CD4-positive, alpha-beta T cell (primary cell): ENCODE results near the gene FCRL5. TPM values are rescaled to one million over a fixed set of nuclear protein-coding genes. Genes with fewer than 3 reads are reported as not detected.

Experiments
- ATAC-seq: fragments of 200-7000 bp; cut with Tn5 transposase; one replicate; pipeline ENCODE4 v1.10.0; 2022; ENCODE audit warnings: mild to moderate bottlenecking; ENCODE audit not compliant: poor library complexity
- CTCF ChIA-PET: fragments of 350-600 bp; sonication (Branson Sonifier 250); formaldehyde crosslinking; loops from one replicate; lab custom pipeline; 2021; ENCODE audit warnings: antibody characterized with exemption, inconsistent platforms; lab: Charles Lee
- POLR2A ChIA-PET: fragments of 350-600 bp; sonication (Branson Sonifier 250); formaldehyde crosslinking; loops from one replicate; lab custom pipeline; 2021; ENCODE audit warnings: antibody characterized with exemption, inconsistent platforms; lab: Charles Lee
- DNase-seq, 14 experiments: peaks; one replicate each; pipeline ENCODE4 v3.0.0-alpha.2; 2013 to 2020; ENCODE audit warnings: mixed read lengths in 2 of 14
- H3K27ac ChIP-seq, 2 donors: one replicate each; pipeline versions ENCODE4 v1.5.1 to v1.7.0; 2013; ENCODE audit warnings: low read length in 2 of 2, low read depth in 1 of 2, mild to moderate bottlenecking in 1 of 2
- H3K27me3 ChIP-seq, 2 experiments: 1 replicate in 1 of 2; 2 replicates in 1 of 2; pipeline versions ENCODE4 v1.6.1 to v1.7.0; 2013; ENCODE audit warnings: low read length in 2 of 2, control low read depth in 1 of 2, mild to moderate bottlenecking in 1 of 2, moderate library complexity in 1 of 2; ENCODE audit not compliant: insufficient read depth in 2 of 2, control insufficient read depth in 1 of 2
- H3K36me3 ChIP-seq: one replicate; pipeline ENCODE4 v1.6.1; 2013; ENCODE audit warnings: low read length, control low read depth; ENCODE audit not compliant: insufficient read depth
- H3K4me1 ChIP-seq: one replicate; pipeline ENCODE4 v1.6.1; 2013; ENCODE audit warnings: low read length, control low read depth; ENCODE audit not compliant: insufficient read depth
- H3K4me3 ChIP-seq: one replicate; pipeline ENCODE4 v1.5.1; 2013; ENCODE audit warnings: mild to moderate bottlenecking, low read length, moderate library complexity
- H3K9me3 ChIP-seq, 2 experiments: 1 replicate in 1 of 2; 2 replicates in 1 of 2; pipeline versions ENCODE4 v1.6.1 to v1.7.0; 2013; ENCODE audit warnings: low read length in 2 of 2, mild to moderate bottlenecking in 2 of 2, control low read depth in 1 of 2, moderate library complexity in 1 of 2; ENCODE audit not compliant: control insufficient read depth in 1 of 2, insufficient read depth in 1 of 2
- H3K27ac Mint-ChIP-seq: one replicate; pipeline ENCODE4 v1.8.0; 2020; ENCODE audit warnings: mixed read lengths
- H3K27me3 Mint-ChIP-seq: one replicate; pipeline ENCODE4 v1.8.0; 2021; ENCODE audit warnings: mixed read lengths
- H3K36me3 Mint-ChIP-seq: one replicate; pipeline ENCODE4 v1.8.0; 2021; ENCODE audit warnings: low read depth, mixed read lengths
- H3K4me1 Mint-ChIP-seq: one replicate; pipeline ENCODE4 v1.8.0; 2021; ENCODE audit warnings: low read depth, mixed read lengths
- H3K4me3 Mint-ChIP-seq: one replicate; pipeline ENCODE4 v1.8.0; 2020; ENCODE audit warnings: mild to moderate bottlenecking, mixed read lengths
- H3K9me3 Mint-ChIP-seq: one replicate; pipeline ENCODE4 v1.8.0; 2020; ENCODE audit warnings: mixed read lengths
- intact Hi-C, 2 experiments: fragments of 100-400 bp; cut with DNase I in 1 of 2; cut with micrococcal nuclease in 1 of 2; formaldehyde crosslinking; loops; one replicate each; pipeline versions ENCODE4 v1.15.1 to v1.9.0; 2023 to 2025; cut with DNase I, micrococcal nuclease
- total RNA-seq, 174 experiments: library from RNA in 2 of 174; stranded (reverse) in 2 of 174; gene quantifications; one replicate each; pipeline ENCODE4 v1.2.3 and lab custom pipeline; 2021 to 2026
- TF ChIP-seq, protein P1 (sequence below): fragments of 200-600 bp; IDR thresholded peaks from one replicate; pipeline ENCODE4 v1.8.0; 2022; ENCODE audit warnings: antibody characterized with exemption, mild to moderate bottlenecking

The FCRL5 gene
- total RNA-seq, 2 experiments from 2014 or later: not detected

DNA sequence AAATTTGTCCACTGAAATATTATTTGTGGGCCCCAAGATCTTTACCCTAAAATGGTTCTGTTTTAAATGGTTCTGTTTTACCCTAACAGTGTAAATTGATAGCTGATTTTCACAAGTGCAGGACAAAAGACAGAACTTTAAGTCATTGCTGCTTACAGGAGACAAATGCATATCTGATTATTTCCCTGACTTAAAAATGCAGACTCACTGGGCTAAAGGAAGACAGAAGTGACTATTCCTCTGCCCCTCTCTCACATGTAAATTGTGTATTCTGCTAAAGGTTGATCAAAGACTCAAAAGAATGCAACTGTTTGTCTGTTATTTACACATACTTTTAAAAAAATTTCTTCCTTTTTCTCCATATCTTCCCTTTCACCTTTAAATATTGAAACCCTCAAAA, 12.7 kb downstream of the FCRL5 start:
- intact Hi-C loops: no loop called here
- H3K27ac ChIP-seq: no peak overlapping the region
- peaks cover 21% of the 10 kb centered on the region for H3K27me3 Mint-ChIP-seq
- no peaks in the 10 kb centered on the region for H3K4me1 ChIP-seq
- H3K4me3 Mint-ChIP-seq: no peak overlapping the region
- no peaks in the 10 kb centered on the region for H3K4me1 Mint-ChIP-seq
- no peaks in the 10 kb centered on the region for H3K9me3 Mint-ChIP-seq
- TF ChIP-seq, protein P1, sequence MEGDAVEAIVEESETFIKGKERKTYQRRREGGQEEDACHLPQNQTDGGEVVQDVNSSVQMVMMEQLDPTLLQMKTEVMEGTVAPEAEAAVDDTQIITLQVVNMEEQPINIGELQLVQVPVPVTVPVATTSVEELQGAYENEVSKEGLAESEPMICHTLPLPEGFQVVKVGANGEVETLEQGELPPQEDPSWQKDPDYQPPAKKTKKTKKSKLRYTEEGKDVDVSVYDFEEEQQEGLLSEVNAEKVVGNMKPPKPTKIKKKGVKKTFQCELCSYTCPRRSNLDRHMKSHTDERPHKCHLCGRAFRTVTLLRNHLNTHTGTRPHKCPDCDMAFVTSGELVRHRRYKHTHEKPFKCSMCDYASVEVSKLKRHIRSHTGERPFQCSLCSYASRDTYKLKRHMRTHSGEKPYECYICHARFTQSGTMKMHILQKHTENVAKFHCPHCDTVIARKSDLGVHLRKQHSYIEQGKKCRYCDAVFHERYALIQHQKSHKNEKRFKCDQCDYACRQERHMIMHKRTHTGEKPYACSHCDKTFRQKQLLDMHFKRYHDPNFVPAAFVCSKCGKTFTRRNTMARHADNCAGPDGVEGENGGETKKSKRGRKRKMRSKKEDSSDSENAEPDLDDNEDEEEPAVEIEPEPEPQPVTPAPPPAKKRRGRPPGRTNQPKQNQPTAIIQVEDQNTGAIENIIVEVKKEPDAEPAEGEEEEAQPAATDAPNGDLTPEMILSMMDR: no peak
- H3K27me3 ChIP-seq: peaks cover 0 to 4% of the 10 kb centered on the region in 2 experiments
- no peaks in the 10 kb centered on the region for H3K36me3 Mint-ChIP-seq
- H3K36me3 ChIP-seq: no peaks in the 10 kb centered on the region
- ATAC-seq (no peak), DNase-seq (no peak)
- no peak overlapping the region for H3K27ac Mint-ChIP-seq
- H3K9me3 ChIP-seq: no peaks in the 10 kb centered on the region
- POLR2A ChIA-PET: no interaction called here
- H3K4me3 ChIP-seq: no peak overlapping the region
- CTCF ChIA-PET: no interaction called here

DNA sequence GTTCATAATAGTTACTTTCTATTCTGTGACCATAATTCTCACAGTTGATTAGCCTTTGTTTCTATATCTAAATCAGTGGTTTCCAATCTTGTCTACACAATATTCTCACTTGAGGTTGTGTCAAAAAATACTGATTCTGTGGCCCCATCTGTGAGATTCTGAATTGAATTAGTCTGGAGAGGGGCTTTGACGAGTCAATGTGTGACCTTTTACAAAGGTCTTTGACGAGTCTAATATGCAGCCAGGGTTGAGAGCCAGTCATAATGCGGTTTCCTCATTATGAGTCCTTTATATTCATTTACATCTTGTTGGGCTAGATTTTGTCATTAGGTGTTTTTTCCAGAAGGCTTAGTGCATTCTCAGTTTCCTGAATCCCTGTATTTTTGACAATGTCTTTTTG, 19.7 kb downstream of the FCRL5 start:
- DNase-seq: no peak

GRCh38 chr1:157523774-157524493, 28.4 kb downstream of the FCRL5 start:
- no peak overlapping the region for H3K27ac ChIP-seq
- H3K36me3 ChIP-seq: no peaks in the 10 kb centered on the region
- no peaks in the 10 kb centered on the region for H3K9me3 ChIP-seq
- ATAC-seq: no peak
- Mint-ChIP-seq H3K27me3 (peaks cover 5% of the 10 kb centered on the region), H3K9me3 (no peaks in the 10 kb centered on the region), H3K36me3 (no peaks in the 10 kb centered on the region), H3K4me1 (peaks cover 11% of the 10 kb centered on the region), H3K27ac (no peak overlapping the region), H3K4me3 (no peak overlapping the region)
- no peaks in the 10 kb centered on the region for H3K27me3 ChIP-seq
- TF ChIP-seq, protein P1: no peak
- no peak overlapping the region for H3K4me3 ChIP-seq
- H3K4me1 ChIP-seq: peaks cover 3% of the 10 kb centered on the region
- CTCF ChIA-PET: no interaction called here
- intact Hi-C loops: no loop called here
- POLR2A ChIA-PET: no interaction called here
- DNase-seq: no peak

More for the DNA sequence above, 19.7 kb downstream of the FCRL5 start:
- ATAC-seq: no peak
- Histone ChIP-seq H3K27ac (no peak overlapping the region), H3K9me3 (no peaks in the 10 kb centered on the region), H3K36me3 (no peaks in the 10 kb centered on the region), H3K4me3 (no peak overlapping the region), H3K27me3 (peaks cover 0 to 3% of the 10 kb centered on the region in 2 experiments), H3K4me1 (no peaks in the 10 kb centered on the region)
- no peak overlapping the region for H3K27ac Mint-ChIP-seq
- ChIA-PET POLR2A (no interaction called here), CTCF (no interaction called here)
- intact Hi-C loops: no loop called here
- TF ChIP-seq, protein P1: no peak
- H3K27me3 Mint-ChIP-seq: peaks cover 39% of the 10 kb centered on the region
- no peaks in the 10 kb centered on the region for H3K9me3 Mint-ChIP-seq
- H3K4me3 Mint-ChIP-seq: no peak overlapping the region
- H3K36me3 Mint-ChIP-seq: no peaks in the 10 kb centered on the region
- no peaks in the 10 kb centered on the region for H3K4me1 Mint-ChIP-seq
